ES-I3 (cell line): Measurements from ENCODE around the gene CAMSAP1.

Experiments
- H3K36me3 ChIP-seq: 2 replicates; pipeline ENCODE4 v1.6.1; 2013; ENCODE audit warnings: mild to moderate bottlenecking, low read length, control low read depth, moderate library complexity; ENCODE audit not compliant: insufficient read depth
- H3K4me1 ChIP-seq: 2 replicates; pipeline ENCODE4 v1.6.1; 2013; ENCODE audit warnings: mild to moderate bottlenecking, control low read depth, low read length; ENCODE audit not compliant: insufficient read depth
- H3K9ac ChIP-seq: 2 replicates; pipeline ENCODE4 v1.6.1; 2013; ENCODE audit warnings: low read depth, mild to moderate bottlenecking, low read length, moderate library complexity
- H3K9me3 ChIP-seq: 2 replicates; pipeline ENCODE4 v1.6.1; 2013; ENCODE audit warnings: mild to moderate bottlenecking, low read length, moderate library complexity; ENCODE audit not compliant: control insufficient read depth, insufficient read depth

The CAMSAP1 gene

DNA sequence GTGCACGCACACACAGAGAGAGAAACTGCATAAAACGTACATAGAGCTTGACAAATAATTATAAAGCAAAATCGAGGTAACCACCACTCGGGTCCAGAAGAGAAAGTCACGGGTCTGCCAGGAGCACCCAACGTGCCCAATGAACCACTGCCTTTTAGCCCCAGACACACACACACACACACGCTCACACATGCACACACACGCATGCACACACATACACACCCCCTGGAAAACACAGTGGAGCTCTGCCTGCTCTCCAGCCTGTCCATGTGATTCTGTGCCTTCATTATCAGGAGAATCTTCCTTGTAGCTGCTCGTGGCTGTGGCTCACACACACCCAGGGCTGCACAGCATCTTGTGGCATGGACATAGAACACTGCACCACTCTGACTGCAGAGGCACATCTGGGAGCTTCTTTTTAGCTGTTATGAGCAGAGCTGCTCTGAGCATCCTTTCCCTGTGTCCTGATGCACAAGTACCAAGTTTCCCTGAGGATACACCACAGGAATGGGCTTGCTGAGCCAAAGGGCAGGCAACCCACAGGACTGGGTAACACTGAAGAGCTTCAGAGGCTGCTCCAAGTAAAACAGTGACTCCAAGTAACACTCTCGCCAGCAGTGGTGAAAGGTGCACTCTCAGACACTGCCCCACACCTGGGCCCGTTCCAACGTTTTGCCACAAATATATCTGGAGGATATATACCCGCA, 58.9 kb downstream of the CAMSAP1 start:
- H3K9ac ChIP-seq = no peak overlapping the region
- no peaks in the 10 kb centered on the region for H3K9me3 ChIP-seq
- peaks cover 4% of the 10 kb centered on the region; the same call in 1 of the 2 replicates for H3K36me3 ChIP-seq

DNA sequence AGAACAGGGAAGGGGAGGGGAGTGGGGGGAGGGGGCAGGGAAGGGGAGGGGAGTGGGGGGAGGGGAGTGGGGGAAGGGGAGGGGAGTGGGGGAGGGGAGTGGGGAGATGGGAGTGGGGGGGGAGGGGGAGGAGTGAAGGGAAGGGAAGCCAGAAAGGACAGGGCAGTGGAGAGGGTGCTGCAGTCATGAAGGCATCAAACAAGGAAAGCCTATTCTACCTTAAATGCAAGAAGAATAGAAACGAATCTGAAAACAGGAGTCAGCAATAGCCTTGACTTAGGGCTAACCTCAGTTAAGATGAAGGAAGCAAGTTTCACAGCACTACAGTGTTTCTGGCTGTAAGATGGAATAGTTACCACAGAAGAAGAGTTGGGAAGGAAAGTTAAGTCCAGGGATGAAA, 59.5 kb downstream of the CAMSAP1 start:
- peaks cover 4% of the 10 kb centered on the region; the same call in 1 of the 2 replicates for H3K36me3 ChIP-seq
- no peak overlapping the region for H3K9ac ChIP-seq
- peaks cover 8% of the 10 kb centered on the region for H3K4me1 ChIP-seq
- no peaks in the 10 kb centered on the region for H3K9me3 ChIP-seq

More for the DNA sequence above, 58.9 kb downstream of the CAMSAP1 start:
- peaks cover 8% of the 10 kb centered on the region for H3K4me1 ChIP-seq

DNA sequence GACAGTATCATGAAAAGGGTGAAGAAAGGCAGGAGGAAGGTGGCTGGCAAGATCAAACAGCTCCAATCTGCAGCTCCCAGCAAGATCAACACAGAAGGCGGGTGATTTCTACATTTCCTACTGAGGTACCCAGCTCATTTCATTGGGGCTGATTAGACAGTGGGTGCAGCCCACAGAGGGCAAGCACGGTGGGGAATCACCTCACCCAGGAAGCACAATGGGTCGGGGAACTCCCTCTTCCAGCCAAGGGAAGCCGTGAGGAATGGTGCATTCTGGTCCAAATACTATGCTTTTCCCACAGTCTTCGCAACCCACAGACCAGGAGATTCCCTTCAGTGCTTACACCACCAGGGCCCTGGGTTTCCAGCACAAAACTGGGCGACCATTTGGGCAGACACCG, 66.8 kb downstream of the CAMSAP1 start:
- Histone ChIP-seq H3K36me3 (no peaks in the 10 kb centered on the region), H3K9ac (no peak overlapping the region), H3K9me3 (no peaks in the 10 kb centered on the region), H3K4me1 (peaks cover 16% of the 10 kb centered on the region; the same call in 1 of the 2 replicates)

DNA sequence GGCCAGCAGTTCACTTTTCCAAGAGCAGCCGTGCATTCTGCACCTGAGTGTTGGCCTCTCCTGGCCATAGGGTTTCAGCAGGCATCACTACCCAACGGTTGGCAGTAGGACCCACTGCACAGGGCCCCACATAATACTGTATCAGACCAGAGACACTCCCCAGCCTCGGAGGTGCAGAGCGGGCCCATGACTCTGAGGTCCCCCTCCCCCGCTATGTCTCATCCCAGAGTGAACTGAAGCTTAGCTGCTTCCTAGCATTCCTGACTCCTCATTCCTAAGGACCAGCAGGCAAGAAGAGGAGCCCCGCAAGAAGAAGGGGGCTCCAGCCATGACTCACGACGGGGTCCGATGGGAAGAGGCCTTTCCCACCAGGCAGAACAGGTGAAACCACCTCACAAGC, 67.2 kb downstream of the CAMSAP1 start:
- Histone ChIP-seq H3K9me3 (no peaks in the 10 kb centered on the region), H3K36me3 (no peaks in the 10 kb centered on the region), H3K4me1 (peaks cover 16% of the 10 kb centered on the region; the same call in 1 of the 2 replicates), H3K9ac (no peak overlapping the region)

DNA sequence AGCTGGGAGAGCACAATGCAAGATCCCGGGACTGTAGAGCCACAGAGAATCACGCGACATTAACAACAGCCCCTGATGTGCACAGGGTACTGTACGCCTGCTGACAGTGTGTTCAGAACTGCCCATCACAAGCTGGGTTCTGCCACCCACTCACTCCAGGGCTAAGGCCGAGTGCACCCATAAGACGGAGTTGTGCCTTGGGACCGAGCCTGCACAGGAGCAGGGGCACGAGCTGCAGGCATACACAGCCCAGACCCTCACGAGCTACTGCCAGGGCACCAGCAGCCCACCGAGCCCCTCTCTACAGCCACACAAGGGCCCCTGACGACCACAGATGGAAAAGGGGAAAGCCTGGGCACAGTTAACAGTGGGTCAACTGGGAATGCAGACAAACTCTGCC, 67.8 kb downstream of the CAMSAP1 start:
- Histone ChIP-seq H3K9me3 (no peaks in the 10 kb centered on the region), H3K36me3 (no peaks in the 10 kb centered on the region; the same call in 1 of the 2 replicates), H3K9ac (no peak overlapping the region), H3K4me1 (peaks cover 16% of the 10 kb centered on the region; the same call in 1 of the 2 replicates)

DNA sequence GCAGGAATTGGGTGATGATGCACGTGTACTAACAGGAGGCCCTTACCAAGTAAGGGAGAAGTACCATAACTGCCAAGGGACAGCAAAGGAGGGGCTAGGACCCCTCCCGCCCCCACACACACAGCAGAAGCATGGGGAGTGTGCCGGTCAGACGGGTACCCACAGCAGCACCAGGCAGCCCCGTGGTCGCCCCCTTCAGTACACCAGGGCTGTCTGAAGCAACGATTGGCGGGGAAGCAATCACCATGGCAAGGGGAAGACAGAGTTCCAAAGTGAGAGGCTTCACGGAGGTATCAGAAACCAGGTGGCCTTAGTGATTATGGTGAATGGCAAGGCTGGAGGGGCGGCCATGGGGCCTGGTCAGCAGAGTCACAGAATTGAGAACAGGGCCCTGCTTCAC, 72.2 kb downstream of the CAMSAP1 start:
- H3K36me3 ChIP-seq = no peaks in the 10 kb centered on the region; the same call in 1 of the 2 replicates
- H3K9ac ChIP-seq = no peak overlapping the region
- H3K4me1 ChIP-seq = no peaks in the 10 kb centered on the region
- no peaks in the 10 kb centered on the region for H3K9me3 ChIP-seq

DNA sequence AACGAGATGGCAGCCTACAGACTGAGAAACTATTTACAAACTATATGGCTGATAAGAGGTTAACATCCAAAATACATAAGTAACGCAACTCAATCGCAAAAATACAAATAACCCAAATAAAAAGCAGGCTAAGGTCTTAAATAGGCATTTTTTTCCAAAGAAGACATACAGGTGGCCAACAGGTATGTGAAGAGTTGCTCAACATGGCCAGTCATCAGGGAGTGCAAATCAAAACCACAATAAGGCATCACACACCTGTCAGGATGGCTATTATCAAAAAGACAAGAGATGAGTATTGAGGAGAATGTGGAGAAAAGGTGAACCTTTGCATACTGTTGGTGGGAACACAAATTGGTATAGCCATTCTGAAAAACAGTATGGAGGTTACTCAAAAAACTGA, 73.5 kb downstream of the CAMSAP1 start:
- H3K9me3 ChIP-seq = no peaks in the 10 kb centered on the region
- no peak overlapping the region for H3K9ac ChIP-seq
- no peaks in the 10 kb centered on the region for H3K4me1 ChIP-seq
- peaks cover 1% of the 10 kb centered on the region; the same call in 1 of the 2 replicates for H3K36me3 ChIP-seq

DNA sequence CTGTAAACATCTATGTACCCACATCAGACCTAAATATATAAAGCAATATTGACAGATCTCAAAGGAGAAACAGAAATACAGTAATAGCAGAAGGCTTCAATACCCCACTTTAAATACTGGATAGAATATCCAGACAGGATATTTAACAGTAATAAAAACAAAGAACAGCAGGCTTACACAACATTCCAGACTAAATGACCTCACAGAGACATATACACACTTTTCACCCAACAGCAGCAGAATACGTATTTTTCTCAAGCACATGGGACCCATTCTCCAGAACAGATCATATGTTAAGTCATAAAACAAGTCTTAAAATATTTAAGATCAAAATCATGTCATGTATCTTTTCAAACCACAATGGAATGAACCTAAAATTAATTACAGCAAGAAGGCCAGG, 76.8 kb downstream of the CAMSAP1 start:
- no peaks in the 10 kb centered on the region for H3K9me3 ChIP-seq
- H3K4me1 ChIP-seq = no peaks in the 10 kb centered on the region
- peaks cover 3% of the 10 kb centered on the region; the same call in 1 of the 2 replicates for H3K36me3 ChIP-seq
- H3K9ac ChIP-seq = no peak overlapping the region

DNA sequence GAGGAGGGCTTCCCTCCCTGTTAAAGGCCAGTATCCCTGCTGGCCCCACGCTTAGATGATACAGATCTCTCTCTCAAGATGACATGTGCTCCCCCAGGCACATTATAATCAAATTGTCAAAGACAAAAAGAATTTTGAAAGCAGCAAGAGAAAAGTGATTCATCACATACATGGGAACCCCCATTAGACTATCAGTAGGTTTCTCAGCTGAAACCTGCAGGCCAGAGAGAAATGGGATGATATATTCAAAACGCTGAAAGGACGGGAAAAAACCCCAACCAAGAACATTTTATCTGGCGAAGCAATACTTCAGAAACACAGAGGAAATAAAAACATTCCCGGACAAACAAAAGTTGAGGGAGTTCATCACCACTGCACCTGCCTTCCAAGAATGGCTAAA, 78.7 kb downstream of the CAMSAP1 start:
- no peaks in the 10 kb centered on the region for H3K4me1 ChIP-seq
- H3K9ac ChIP-seq = no peak overlapping the region
- H3K9me3 ChIP-seq = no peaks in the 10 kb centered on the region
- peaks cover 3% of the 10 kb centered on the region; the same call in 1 of the 2 replicates for H3K36me3 ChIP-seq

DNA sequence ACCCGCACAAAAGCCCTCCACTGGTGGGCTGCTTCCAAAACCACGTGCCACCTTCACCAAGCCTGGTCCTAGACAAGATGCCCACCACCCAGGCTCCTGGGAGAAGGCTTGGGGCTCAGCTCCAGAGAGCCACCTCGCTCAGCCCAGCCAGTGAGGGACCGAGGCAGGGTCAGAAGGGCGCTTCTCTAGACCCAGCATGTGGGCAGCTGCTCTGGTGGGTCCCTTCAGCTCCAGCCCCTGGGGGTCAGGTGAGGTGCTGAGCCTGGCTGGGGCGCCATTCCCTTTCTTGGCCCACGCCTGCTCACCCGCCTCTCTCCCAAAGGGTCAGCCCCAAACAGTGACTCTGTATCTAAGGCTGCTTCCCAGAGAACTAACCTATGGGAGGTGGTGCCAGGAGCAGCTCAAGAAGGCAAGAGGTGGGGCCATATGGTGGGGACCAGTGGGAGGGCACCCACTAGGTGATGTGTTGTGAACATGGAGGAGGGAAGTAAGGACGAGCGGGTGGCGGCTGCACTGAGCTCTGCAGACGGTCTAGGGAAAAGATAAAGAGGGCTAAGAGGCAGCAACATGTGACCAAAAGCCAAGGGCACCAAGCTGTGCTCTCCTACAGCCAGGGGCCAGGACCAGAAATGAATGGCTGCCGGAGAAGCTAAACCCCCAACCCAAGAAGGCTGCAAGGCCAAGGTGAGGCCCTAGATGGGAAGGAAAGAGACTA, 79.3 kb downstream of the CAMSAP1 start:
- Histone ChIP-seq H3K4me1 (no peaks in the 10 kb centered on the region), H3K9ac (no peak overlapping the region), H3K36me3 (peaks cover 3% of the 10 kb centered on the region; the same call in 1 of the 2 replicates), H3K9me3 (no peaks in the 10 kb centered on the region)

DNA sequence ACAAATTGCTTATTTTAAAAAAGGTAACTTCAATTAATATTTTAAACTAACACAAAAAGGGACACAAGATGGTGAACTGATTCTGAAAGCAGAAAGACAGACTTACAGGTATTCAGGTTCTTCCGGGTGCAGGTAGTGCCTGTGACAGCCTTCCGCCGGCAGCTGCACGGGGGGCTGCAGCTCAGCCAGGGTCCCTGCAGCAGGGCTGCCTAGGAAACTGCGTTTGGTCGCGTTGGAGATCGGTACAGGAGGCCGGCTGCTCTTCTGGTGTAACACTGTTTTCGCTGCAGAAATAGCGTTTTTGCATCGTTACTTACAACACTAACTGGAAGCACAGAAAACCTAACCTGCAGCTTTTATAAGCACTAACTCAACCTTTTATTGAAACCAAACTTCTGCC, 80.0 kb downstream of the CAMSAP1 start:
- Histone ChIP-seq H3K4me1 (no peaks in the 10 kb centered on the region), H3K9me3 (no peaks in the 10 kb centered on the region), H3K36me3 (peaks cover 8% of the 10 kb centered on the region), H3K9ac (no peak overlapping the region)

DNA sequence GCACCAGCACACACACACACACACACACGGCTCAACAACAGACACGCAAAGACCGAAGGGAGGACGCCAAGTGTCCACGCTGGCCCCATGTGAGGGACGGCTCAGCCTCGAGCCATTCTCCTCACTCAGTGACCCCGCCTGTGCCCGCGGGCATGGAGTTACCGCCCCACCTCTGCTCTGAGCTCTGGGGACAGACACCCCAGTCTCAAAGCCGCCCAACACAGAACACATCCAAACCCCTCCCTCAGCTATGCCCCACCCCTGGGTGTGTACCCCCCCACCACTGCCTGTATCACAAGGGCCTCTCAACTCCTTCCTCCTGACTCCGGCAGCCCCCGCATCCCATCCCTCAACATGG, 81.2 kb downstream of the CAMSAP1 start:
- H3K4me1 ChIP-seq = no peaks in the 10 kb centered on the region
- peaks cover 8% of the 10 kb centered on the region for H3K36me3 ChIP-seq
- no peak overlapping the region for H3K9ac ChIP-seq
- no peaks in the 10 kb centered on the region for H3K9me3 ChIP-seq

DNA sequence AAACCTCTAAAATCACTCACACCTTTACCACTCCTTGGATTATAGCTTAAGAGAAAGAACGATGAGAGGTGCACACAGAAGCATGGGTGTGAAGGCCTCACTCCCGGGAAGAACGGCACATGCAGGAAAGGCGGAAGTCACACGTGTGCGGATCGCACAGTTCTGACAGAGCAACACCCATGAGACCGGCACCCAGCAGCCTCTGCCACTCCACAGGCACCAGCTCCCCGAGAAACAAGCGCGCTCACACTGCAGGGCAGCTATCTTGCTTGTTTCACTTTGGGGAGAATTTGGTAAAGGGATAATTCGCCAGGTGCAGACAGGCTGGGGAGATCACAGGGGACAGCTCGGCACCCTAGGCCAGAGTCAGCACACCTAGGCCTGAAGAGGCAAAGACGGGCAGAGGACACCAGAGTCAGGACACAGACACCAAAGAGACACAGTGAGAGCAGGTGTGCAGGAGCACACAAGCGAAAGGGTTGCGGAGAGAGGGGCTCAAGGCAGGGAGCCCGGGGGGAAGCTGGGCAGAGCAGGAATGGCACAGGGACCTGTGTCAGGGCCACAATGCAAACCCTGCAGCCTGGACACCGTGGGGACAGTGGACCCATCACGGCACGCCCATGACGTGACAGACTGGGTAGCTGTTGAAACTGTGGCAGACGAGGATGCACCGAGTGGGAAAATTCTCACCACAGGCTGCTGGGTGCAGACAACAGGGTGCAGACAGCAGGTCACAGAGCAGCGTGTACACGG, 81.7 kb downstream of the CAMSAP1 start:
- no peaks in the 10 kb centered on the region for H3K9me3 ChIP-seq
- no peak overlapping the region for H3K9ac ChIP-seq
- no peaks in the 10 kb centered on the region for H3K4me1 ChIP-seq
- H3K36me3 ChIP-seq = peaks cover 12% of the 10 kb centered on the region

DNA sequence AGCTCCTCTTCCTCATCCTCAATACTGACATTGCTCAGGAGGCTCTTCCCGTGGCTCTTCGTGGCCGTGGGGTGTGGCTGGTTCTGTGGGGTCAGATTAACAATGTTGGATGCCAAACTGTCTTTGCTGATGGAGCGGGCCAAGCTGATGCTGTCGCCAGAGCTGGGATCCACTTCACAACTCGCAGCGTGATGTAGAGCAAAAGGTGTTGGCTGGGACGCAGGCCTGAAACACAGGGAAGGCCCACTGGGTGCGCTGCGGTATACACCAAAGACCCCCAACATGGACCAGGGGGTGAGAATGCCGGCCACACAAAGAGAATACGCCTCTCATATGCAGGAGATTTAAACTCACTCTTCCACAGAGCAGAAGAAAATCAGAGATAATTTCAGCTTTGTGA, 84.3 kb downstream of the CAMSAP1 start:
- Histone ChIP-seq H3K4me1 (no peaks in the 10 kb centered on the region), H3K36me3 (peaks cover 9% of the 10 kb centered on the region), H3K9me3 (no peaks in the 10 kb centered on the region), H3K9ac (no peak overlapping the region)
